Suprapubic skin (tissue), 3 donors: ENCODE measurements around the gene DSE.

Experiments
- EP300 ChIP-seq: sonication (generic); formaldehyde crosslinking; IDR thresholded peaks from one replicate; pipeline ENCODE4 v1.6.1; 2017; ENCODE audit warnings: antibody characterized with exemption
- POLR2A ChIP-seq, 2 donors: fragments of 450-650 bp; IDR thresholded peaks; one replicate each; pipeline ENCODE4 v1.6.1; 2017; ENCODE audit warnings: antibody characterized with exemption in 2 of 2, mild to moderate bottlenecking in 2 of 2, moderate library complexity in 2 of 2
- TF ChIP-seq, protein P1 (sequence below), 2 donors: fragments of 200-600 bp in 1 of 2; fragments of 450-650 bp in 1 of 2; sonication (generic) in 1 of 2; IDR thresholded peaks; one replicate each; pipeline ENCODE4 v1.5.1; 2016 to 2019; ENCODE audit warnings: antibody characterized with exemption in 2 of 2, mild to moderate bottlenecking in 1 of 2, moderate library complexity in 1 of 2

DNA sequence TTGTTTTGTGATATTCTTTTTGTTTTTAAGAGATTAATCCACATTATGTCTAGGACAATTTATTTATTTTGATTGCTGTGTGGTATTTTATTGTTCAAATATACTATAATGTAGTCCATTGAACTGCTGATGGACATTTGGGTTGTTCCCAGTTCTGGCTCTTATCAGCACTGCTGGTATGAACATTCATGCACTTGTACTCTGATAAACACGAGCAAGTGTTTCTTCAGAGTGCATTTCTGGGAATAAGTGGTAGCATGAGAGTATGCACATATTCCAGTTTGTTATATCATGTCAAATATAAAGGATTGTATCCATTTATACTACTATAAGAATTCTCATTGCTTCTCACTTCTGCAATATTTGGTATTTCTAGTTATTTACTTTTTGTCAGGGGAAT is 97.5 kb downstream of the DSE start:
- TF ChIP-seq, protein P1, sequence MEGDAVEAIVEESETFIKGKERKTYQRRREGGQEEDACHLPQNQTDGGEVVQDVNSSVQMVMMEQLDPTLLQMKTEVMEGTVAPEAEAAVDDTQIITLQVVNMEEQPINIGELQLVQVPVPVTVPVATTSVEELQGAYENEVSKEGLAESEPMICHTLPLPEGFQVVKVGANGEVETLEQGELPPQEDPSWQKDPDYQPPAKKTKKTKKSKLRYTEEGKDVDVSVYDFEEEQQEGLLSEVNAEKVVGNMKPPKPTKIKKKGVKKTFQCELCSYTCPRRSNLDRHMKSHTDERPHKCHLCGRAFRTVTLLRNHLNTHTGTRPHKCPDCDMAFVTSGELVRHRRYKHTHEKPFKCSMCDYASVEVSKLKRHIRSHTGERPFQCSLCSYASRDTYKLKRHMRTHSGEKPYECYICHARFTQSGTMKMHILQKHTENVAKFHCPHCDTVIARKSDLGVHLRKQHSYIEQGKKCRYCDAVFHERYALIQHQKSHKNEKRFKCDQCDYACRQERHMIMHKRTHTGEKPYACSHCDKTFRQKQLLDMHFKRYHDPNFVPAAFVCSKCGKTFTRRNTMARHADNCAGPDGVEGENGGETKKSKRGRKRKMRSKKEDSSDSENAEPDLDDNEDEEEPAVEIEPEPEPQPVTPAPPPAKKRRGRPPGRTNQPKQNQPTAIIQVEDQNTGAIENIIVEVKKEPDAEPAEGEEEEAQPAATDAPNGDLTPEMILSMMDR (IDR thresholded peaks at IDR 0.05), result no peak
- TF ChIP-seq POLR2A (IDR thresholded peaks at IDR 0.05) (no peak), EP300 (no peak)
